Activated CD8-positive, alpha-beta T cell treated with anti-CD3 and anti-CD28 coated beads for 36 hours (primary cell): ENCODE data around the gene PRKN. TPM values are rescaled to one million over a fixed set of nuclear protein-coding genes. Genes with fewer than 3 reads are reported as not detected.

ENCODE experiments used
- ATAC-seq: fragments of 200-7000 bp; cut with Tn5 transposase; one replicate; pipeline ENCODE4 v1.10.0; 2021; ENCODE audit warnings: mild to moderate bottlenecking, moderate library complexity
- CTCF ChIA-PET: fragments of 350-600 bp; sonication (Branson Sonifier 250); formaldehyde crosslinking; loops from one replicate; lab custom pipeline; 2021; ENCODE audit warnings: antibody characterized with exemption; lab: Charles Lee
- POLR2A ChIA-PET: fragments of 350-600 bp; sonication (Branson Sonifier 250); formaldehyde crosslinking; loops from one replicate; lab custom pipeline; 2021; ENCODE audit warnings: antibody characterized with exemption; lab: Charles Lee
- DNase-seq: peaks from one replicate; pipeline ENCODE4 v3.0.0-alpha.2; 2020
- H3K27ac Mint-ChIP-seq: one replicate; pipeline ENCODE4 v1.8.0; 2021; ENCODE audit warnings: mild to moderate bottlenecking, mixed read lengths
- H3K27me3 Mint-ChIP-seq: one replicate; pipeline ENCODE4 v1.8.0; 2021; ENCODE audit warnings: mixed read lengths
- H3K36me3 Mint-ChIP-seq: one replicate; pipeline ENCODE4 v1.8.0; 2021; ENCODE audit warnings: low read depth, mixed read lengths
- H3K4me1 Mint-ChIP-seq: one replicate; pipeline ENCODE4 v1.8.0; 2021; ENCODE audit warnings: low read depth, mixed read lengths
- H3K4me3 Mint-ChIP-seq: one replicate; pipeline ENCODE4 v1.8.0; 2021; ENCODE audit warnings: mild to moderate bottlenecking, moderate library complexity, mixed read lengths
- H3K9me3 Mint-ChIP-seq: one replicate; pipeline ENCODE4 v1.8.0; 2021; ENCODE audit warnings: mixed read lengths
- CTCF ChIP-seq: fragments of 200-600 bp; IDR thresholded peaks from one replicate; pipeline ENCODE4 v1.8.0; 2022; ENCODE audit warnings: antibody characterized with exemption, mild to moderate bottlenecking
- intact Hi-C: fragments of 100-400 bp; cut with micrococcal nuclease; formaldehyde crosslinking; loops from one replicate; pipeline ENCODE4 v1.10.0; 2022
- total RNA-seq, 2 experiments: library from RNA; stranded (reverse); gene quantifications; one replicate each; pipeline ENCODE4 v1.2.3, GENCODE V29; 2021

The PRKN gene
- total RNA-seq, 2 experiments from 2014 or later: 1.2 to 1.4 TPM

- ChIA-PET POLR2A (no interaction called here), CTCF (no interaction called here)
- intact Hi-C loops: no loop called here
- Mint-ChIP-seq H3K27me3 (no peaks in the 10 kb centered on the region), H3K4me3 (no peak overlapping the region), H3K27ac (no peak overlapping the region), H3K36me3 (no peaks in the 10 kb centered on the region), H3K9me3 (no peaks in the 10 kb centered on the region), H3K4me1 (no peaks in the 10 kb centered on the region)
- ATAC-seq (no peak), DNase-seq (no peak)
- no peak for TF ChIP-seq CTCF
These were observed 1245.6 kb downstream of the PRKN start for GRCh38 chr6:161481786-161482516.

- H3K36me3 Mint-ChIP-seq: no peaks in the 10 kb centered on the region
- no peaks in the 10 kb centered on the region for H3K4me1 Mint-ChIP-seq
- no peak for TF ChIP-seq CTCF
- no peaks in the 10 kb centered on the region for H3K9me3 Mint-ChIP-seq
- intact Hi-C loops: no loop called here
- CTCF ChIA-PET: no interaction called here
- ATAC-seq: no peak
- no peak for DNase-seq
- POLR2A ChIA-PET: no interaction called here
- no peak overlapping the region for H3K4me3 Mint-ChIP-seq
- H3K27me3 Mint-ChIP-seq: no peaks in the 10 kb centered on the region
- no peak overlapping the region for H3K27ac Mint-ChIP-seq
These were observed 1247.0 kb downstream of the PRKN start for GRCh38 chr6:161480421-161481155.

GRCh38 chr6:161479376-161479775, 1248.2 kb downstream of the PRKN start:
- CTCF ChIA-PET: no interaction called here

GRCh38 chr6:161477876-161478425, 1249.6 kb downstream of the PRKN start:
- no peak overlapping the region for H3K27ac Mint-ChIP-seq
- no peak for DNase-seq
- no peak for ATAC-seq
- no peaks in the 10 kb centered on the region for H3K9me3 Mint-ChIP-seq
- no peak for TF ChIP-seq CTCF
- no peaks in the 10 kb centered on the region for H3K4me1 Mint-ChIP-seq
- H3K27me3 Mint-ChIP-seq: no peaks in the 10 kb centered on the region
- ChIA-PET POLR2A (no interaction called here), CTCF (interaction anchor here (1.3 kb wide), 1 partner anchor 60 kb away, joined by 4 read pairs; no protein-coding TSS in a partner anchor)
- no peaks in the 10 kb centered on the region for H3K36me3 Mint-ChIP-seq
- intact Hi-C loops: no loop called here
- no peak overlapping the region for H3K4me3 Mint-ChIP-seq

More at GRCh38 chr6:161479376-161479775, 1248.2 kb downstream of the PRKN start:
- POLR2A ChIA-PET: no interaction called here
- DNase-seq: no peak
- Mint-ChIP-seq H3K27me3 (no peaks in the 10 kb centered on the region), H3K27ac (no peak overlapping the region), H3K4me3 (no peak overlapping the region), H3K9me3 (no peaks in the 10 kb centered on the region), H3K36me3 (no peaks in the 10 kb centered on the region), H3K4me1 (no peaks in the 10 kb centered on the region)
- no peak for TF ChIP-seq CTCF
- ATAC-seq: no peak
- intact Hi-C loops: no loop called here

- no peaks in the 10 kb centered on the region for H3K4me1 Mint-ChIP-seq
- H3K27ac Mint-ChIP-seq: no peak overlapping the region
- POLR2A ChIA-PET: no interaction called here
- CTCF ChIA-PET: no interaction called here
- H3K9me3 Mint-ChIP-seq: no peaks in the 10 kb centered on the region
- no peak overlapping the region for H3K4me3 Mint-ChIP-seq
- intact Hi-C loops: no loop called here
- no peaks in the 10 kb centered on the region for H3K36me3 Mint-ChIP-seq
- DNase-seq (no peak), ATAC-seq (no peak)
- no peak for TF ChIP-seq CTCF
- H3K27me3 Mint-ChIP-seq: no peaks in the 10 kb centered on the region
These were observed 1250.9 kb downstream of the PRKN start for GRCh38 chr6:161476711-161477110.
